Esophagus mucosa (tissue), 1 donor: Measurements from ENCODE around the gene KCNJ6. TPM values are rescaled to one million over a fixed set of nuclear protein-coding genes. Genes with fewer than 3 reads are reported as not detected.

Experiments
- ATAC-seq: fragments of 200-7000 bp; cut with Tn5 transposase; one replicate; pipeline ENCODE4 v1.9.1; 2020
- total RNA-seq: library from RNA; stranded (reverse); gene quantifications from one replicate; pipeline ENCODE4 v1.2.4, GENCODE V29; 2023
- donor health status: DM: yes; HTN: yes; CAD: no.

The KCNJ6 gene
- total RNA-seq, 1 donor from 2014 or later = not detected

- no peak for ATAC-seq
These were observed 11.4 kb downstream of the KCNJ6 start for GRCh38 chr21:37904856-37905255.

- no peak for ATAC-seq
These were observed 12.9 kb downstream of the KCNJ6 start for GRCh38 chr21:37903396-37903795.

DNA sequence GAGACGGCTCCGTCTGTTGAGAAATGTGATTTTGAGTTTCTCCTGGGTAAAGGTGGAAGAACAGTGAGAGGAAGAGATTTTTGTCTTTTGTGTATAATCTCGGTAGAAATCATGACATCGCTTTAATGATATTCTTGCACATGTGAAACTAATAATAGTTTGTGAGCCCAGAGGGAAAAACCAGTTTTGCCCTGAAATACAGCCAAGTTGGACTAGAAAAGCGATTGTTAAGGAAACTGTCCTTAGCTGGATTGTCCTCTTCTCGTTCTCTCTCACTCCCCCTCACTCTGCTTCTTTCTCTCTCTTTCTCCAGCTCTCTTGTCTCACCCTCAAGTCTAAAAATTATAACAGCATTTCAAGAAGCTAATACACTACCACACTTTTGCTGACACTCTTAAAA is 17.1 kb downstream of the KCNJ6 start:
- no peak for ATAC-seq

- no peak for ATAC-seq
These were observed 19.5 kb downstream of the KCNJ6 start for GRCh38 chr21:37896788-37897187.

DNA sequence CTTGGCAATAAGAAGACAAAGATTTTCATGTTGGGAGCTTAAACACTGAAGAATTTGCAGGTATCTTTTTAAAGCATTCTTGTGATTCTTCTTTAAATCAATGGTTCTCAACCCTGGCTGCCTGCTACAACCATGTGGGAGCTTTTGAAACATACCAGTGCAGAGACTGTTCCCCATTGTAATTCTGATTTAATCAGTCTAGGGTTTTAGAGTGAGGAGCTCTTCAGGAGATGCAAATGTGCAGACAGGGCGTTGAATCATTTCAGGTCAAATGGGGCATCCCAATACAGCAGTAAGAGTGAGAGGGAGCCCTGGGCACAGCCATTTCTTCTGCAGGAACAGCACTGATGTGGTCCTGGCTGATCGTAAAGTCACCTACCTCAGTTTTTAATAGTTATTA is 24.3 kb downstream of the KCNJ6 start:
- ATAC-seq = no peak

GRCh38 chr21:37888659-37889058 is 27.6 kb downstream of the KCNJ6 start:
- no peak for ATAC-seq

GRCh38 chr21:37886726-37887299 is 29.4 kb downstream of the KCNJ6 start:
- no peak for ATAC-seq

DNA sequence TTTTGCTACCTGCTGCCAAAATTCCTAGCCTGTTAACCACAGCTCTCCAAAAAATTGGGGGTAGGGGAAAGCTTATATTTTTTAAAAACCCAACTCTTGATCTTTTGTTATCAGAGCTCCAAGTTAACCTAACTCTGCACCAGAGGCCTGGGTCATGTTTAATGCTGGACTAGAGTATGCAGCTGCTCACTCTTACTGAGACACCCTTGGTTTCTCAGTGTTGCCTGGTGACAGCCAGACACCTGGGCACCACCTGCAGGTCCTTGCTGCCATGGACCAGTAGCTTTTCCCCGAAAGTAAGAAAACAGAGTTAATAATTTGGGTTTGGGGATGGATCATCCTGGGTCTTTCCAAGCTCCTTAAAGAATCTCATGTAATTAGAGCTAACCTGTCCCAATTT is 30.1 kb downstream of the KCNJ6 start:
- no peak for ATAC-seq

DNA sequence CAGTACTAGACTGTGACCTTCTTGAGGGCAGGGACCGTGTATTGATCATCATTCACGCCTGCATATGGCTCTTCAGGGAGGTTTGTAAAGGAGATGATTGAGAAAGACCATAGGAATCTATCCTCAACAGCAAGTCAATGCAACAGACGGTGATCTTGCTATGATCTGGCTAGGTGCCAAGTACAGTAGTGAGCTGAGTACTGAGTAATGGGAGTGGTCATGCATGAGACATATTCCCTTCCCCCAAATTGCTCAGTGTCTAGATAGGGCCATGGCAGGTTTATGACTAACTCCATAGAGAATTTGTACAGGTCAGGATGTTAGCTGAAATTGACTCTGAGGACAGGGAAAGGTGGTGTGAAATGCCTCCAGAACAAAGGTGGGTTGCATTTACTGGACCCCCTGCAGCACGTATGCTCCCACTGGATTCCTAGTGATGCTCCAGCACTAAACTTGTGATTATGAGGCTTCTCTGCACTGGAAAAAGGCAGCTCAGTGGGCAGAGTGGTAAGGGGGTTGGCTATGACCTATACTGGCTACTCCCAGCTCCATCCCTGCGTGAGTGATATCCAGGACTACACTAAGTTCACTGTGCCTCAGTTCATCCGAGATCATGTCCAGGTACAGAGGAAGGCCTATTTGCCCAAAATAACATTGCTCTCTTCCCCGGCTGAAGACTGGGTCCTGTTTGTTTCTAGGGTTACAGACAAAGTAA is 37.2 kb downstream of the KCNJ6 start:
- peak; percentile 69 for ATAC-seq

GRCh38 chr21:37877888-37878684 is 38.2 kb downstream of the KCNJ6 start:
- no peak for ATAC-seq

DNA sequence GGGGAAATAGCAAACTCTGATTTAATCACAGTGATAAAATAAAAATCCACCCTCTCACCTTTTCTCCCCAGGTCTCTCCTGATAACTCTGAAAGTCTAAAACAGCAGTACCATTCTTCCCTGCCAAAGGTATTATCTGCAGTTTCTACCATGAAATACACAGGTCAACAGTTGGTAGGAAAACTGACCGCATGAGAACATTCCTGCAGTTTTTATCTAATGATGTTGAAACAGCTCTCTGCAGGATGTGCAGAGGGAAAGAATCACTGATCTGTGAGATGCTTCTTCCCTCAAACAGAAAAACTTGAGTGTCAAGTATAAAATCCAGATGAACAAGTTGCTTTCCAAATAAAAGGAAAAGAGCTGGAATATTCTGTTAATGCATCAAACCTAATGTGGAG is 39.1 kb downstream of the KCNJ6 start:
- ATAC-seq = no peak

- ATAC-seq = no peak
These were observed 39.7 kb downstream of the KCNJ6 start for GRCh38 chr21:37876561-37876960.

DNA sequence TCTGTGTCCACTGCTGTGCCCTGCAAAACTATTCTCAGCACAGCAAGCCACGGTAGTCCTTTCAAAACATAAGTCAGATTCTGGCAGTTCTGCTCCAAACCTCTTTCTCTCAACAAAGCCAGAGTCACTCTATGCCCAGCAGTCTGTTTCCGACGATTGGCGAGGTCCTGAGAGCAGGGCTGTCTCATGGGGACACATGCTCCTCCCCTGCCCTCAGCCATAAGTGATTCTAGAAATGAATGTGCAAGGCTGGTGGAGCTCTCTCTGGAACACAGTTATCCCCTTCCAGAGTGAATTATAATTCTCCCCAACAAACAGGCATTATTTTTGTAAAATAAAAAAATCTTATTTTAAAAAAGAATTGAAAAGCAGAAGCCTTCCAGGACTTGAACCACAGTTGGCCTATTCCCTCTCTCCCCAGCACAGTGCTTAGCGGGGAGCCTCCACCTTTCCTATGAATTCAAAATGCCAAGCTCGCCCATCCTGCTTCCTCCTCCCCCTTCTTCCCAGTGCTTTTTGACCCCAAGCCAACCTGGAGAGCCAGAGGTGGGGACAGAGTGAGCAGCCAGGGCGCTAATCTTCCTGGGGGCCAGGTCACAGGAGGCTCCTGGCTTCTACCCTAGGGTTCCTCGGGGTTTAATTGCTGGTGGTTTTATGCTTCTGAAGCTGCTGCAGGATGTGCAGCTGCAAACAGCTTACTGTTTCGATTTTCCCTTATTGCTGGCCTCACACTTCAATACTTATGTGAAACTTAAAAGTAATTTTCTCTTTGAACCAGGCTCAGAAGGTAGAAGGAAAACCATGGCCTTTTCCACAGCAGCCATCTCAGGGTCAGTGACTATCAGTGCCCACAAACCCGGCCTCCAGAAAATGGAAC is 41.1 kb downstream of the KCNJ6 start:
- no peak for ATAC-seq

DNA sequence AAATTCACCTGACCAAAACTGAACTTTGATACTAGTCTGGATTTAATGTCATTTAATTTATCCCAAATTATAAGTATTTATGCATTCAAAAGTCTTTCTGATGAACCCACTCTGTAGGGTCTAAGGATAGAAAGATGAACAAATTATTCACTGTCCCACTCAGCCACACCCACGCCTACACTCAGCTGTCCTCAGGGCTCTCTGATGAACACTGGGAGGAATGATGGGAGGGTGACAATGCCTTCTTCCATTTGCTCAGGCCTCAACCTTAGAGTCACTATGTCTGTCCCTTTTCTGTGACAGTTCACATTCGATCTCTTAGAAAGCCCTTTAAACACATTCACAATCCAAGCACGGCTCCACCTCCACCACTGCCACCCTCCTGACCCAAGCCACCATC is 41.8 kb downstream of the KCNJ6 start:
- ATAC-seq = no peak

DNA sequence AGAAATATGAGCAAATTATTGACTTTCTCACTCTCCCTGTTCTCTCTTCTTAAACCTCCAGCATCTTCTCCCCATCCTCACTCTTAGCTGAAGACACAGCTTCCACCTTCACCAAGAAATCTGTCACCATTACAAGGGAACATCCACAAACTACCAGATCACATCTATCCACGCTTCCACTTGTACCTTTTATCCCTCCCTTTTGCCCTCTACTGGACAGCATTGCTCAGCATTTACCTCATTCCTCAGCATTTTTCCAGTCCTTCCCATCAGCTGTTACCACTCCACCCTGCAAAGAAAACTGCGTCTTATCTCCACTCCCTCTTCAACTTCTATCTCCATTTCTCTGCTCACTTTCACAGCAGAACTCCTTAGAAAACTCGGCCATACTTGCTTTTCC is 42.6 kb downstream of the KCNJ6 start:
- ATAC-seq = no peak

GRCh38 chr21:37871121-37871862 is 45.0 kb downstream of the KCNJ6 start:
- ATAC-seq = no peak

GRCh38 chr21:37870221-37870620 is 46.0 kb downstream of the KCNJ6 start:
- ATAC-seq = no peak

DNA sequence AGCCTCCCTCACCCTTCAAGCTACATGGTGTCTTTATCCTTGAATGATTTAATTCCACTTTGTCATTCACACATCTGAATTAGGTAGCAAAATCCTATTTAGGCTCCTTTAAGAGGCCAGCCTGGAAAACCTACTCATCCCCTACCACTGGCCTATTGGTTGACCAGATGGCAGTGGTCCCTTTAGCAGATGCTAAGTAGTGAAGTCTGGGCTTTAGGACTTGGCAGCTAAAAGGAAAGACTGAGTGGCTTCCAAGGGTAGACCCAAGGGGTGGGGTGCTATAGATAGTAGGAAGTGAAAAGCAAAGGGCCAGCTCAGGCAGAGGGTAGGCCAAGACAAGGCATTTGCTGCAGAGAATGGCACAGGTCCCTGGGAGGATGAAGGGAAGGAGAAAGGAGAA is 46.6 kb downstream of the KCNJ6 start:
- ATAC-seq = no peak

DNA sequence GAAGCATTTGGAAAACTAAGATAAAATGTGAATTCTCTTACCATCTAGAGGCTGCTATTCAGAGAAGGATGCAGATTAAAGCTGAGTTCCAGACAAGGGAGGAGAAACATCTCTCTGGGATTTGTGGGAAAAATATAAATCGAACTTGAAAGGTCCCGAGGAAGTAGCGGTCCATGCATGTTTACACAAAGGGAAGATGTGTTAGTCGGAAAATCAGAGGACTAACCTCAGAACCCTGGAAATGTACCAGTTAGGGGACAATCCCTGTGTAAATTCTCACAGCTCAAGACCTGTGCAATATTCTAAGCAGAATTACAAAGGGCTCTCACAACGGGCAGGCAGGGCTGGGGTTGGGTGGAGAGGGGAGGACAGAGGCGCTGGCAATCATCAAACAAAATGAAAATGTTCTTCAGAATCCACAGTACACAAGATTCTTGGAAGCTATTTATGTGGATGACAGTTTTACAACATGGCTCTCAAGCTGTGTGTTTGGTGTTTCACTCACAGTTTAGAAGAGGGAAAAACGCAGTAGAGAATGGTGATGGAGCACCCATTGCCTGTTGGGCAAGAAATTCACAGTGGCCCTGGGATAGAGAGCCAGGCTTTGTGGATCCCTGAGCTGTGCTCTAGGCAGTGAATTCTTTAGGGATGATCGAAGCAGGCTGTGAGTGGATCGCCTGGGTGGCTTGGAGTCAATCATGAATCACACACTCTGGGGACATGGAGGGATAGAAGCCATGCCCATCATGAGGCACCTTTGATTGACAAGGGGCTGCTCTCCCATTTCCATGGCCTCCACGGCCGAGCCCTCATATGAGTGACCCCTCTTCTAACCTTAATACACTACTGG is 47.6 kb downstream of the KCNJ6 start:
- peak; percentile 30 for ATAC-seq

- ATAC-seq = peak; percentile 94
These were observed 50.2 kb downstream of the KCNJ6 start for GRCh38 chr21:37866027-37866426.

DNA sequence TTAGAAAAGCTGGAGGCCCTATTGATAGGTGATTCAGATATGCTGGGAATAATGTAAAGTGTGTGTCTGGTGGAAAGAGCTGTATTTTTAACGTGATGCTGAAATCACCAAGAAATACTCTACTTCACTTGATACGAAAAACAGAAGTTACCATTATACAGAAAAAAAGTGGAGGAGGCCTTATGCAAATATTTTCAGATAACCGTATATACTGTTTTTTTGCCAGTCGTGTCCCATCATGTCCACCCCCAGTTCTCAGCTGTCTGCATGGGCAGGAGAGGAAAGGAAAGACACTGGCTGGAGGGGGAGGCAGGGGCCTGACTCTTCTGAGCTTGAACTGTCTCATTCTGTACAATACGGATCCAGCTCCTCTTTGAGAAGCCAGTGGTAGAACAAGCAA is 51.1 kb downstream of the KCNJ6 start:
- ATAC-seq = no peak
